Measurements from ENCODE around the gene VANGL1. TPM values are rescaled to one million over a fixed set of nuclear protein-coding genes. Genes with fewer than 3 reads are reported as not detected.

VANGL1 gene
- total RNA-seq, 1 experiment from 2014 or later: 22.7 TPM

GRCh38 chr1:115665319-115666096 is 23.7 kb downstream of the VANGL1 start:
- no peak overlapping the region for H3K27ac ChIP-seq (ENCODE audit: low read length)
- H3K4me1 ChIP-seq (ENCODE audit: control insufficient read depth, insufficient read depth, low read length): peaks cover 9% of the 10 kb centered on the region
- DNase-seq (ENCODE audit: low read depth, low spot score) (no peak), ATAC-seq (no peak)
- BruUV-seq (replicated peaks): no TSS peak
- in situ Hi-C loops (cut with HindIII; ENCODE audit: low pct_unique_long_range_greater_than_20kb, low sequenced_read_pairs): no loop called here
- H3K27me3 ChIP-seq (ENCODE audit: control insufficient read depth, insufficient read depth, low read length): no peaks in the 10 kb centered on the region
- CTCF ChIA-PET: no interaction called here
- H3K36me3 ChIP-seq (ENCODE audit: control insufficient read depth, insufficient read depth, low read length): peaks cover 3% of the 10 kb centered on the region; the same call in 1 of the 2 replicates
- H3K4me3 ChIP-seq (ENCODE audit: low read depth in 2 of 2, low read length in 2 of 2): no peak overlapping the region
- intact Hi-C loops (cut with micrococcal nuclease; ENCODE audit: unreplicated experiment): no loop called here
- H3K9me3 ChIP-seq (ENCODE audit: control insufficient read depth, insufficient read depth, low read depth, low read length): peaks cover 11% of the 10 kb centered on the region; the same call in 1 of the 2 replicates
- POLR2A ChIA-PET: no interaction called here
- TF ChIP-seq SIN3A (IDR thresholded peaks at IDR 0.05; ENCODE audit: borderline replicate concordance, insufficient read depth, low read depth, low read length): no peak
- TF ChIP-seq POLR2AphosphoS5 (IDR thresholded peaks at IDR 0.05; ENCODE audit: low read depth, low read length): no peak

- DNase-seq (ENCODE audit: low read depth, low spot score) (no peak), ATAC-seq (no peak)
- in situ Hi-C loops (cut with HindIII; ENCODE audit: low pct_unique_long_range_greater_than_20kb, low sequenced_read_pairs): no loop called here
- TF ChIP-seq REST (IDR thresholded peaks at IDR 0.05; ENCODE audit: insufficient read depth in 1 of 2, low read depth in 2 of 2, low read length in 1 of 2) (no peak), CTCF (IDR thresholded peaks at IDR 0.05) (no peak), TCF7L2 (IDR thresholded peaks at IDR 0.05; ENCODE audit: low read depth, low read length) (no peak), POLR2AphosphoS5 (IDR thresholded peaks at IDR 0.05; ENCODE audit: low read depth, low read length) (no peak), SIN3A (IDR thresholded peaks at IDR 0.05; ENCODE audit: borderline replicate concordance, insufficient read depth, low read depth, low read length) (no peak)
- Histone ChIP-seq H3K4me1 (ENCODE audit: control insufficient read depth, insufficient read depth, low read length) (peaks cover 12% of the 10 kb centered on the region), H3K4me3 (ENCODE audit: low read depth in 2 of 2, low read length in 2 of 2) (no peak overlapping the region), H3K36me3 (ENCODE audit: control insufficient read depth, insufficient read depth, low read length) (peaks cover 3% of the 10 kb centered on the region; the same call in 1 of the 2 replicates), H3K27ac (ENCODE audit: low read length) (no peak overlapping the region), H3K27me3 (ENCODE audit: control insufficient read depth, insufficient read depth, low read length) (no peaks in the 10 kb centered on the region), H3K9me3 (ENCODE audit: control insufficient read depth, insufficient read depth, low read depth, low read length) (peaks cover 11% of the 10 kb centered on the region; the same call in 1 of the 2 replicates)
- ChIA-PET POLR2A (no interaction called here), CTCF (no interaction called here)
- BruUV-seq (replicated peaks): no TSS peak
- intact Hi-C loops (cut with micrococcal nuclease; ENCODE audit: unreplicated experiment): no loop called here
Observed at GRCh38 chr1:115666206-115666605, 24.4 kb downstream of the VANGL1 start.

- no peak overlapping the region for H3K27ac ChIP-seq (ENCODE audit: low read length)
- ChIA-PET POLR2A (no interaction called here), CTCF (no interaction called here)
- in situ Hi-C loops (cut with HindIII; ENCODE audit: low pct_unique_long_range_greater_than_20kb, low sequenced_read_pairs) (no loop called here), intact Hi-C loops (cut with micrococcal nuclease; ENCODE audit: unreplicated experiment) (no loop called here)
- ATAC-seq (no peak), DNase-seq (ENCODE audit: low read depth, low spot score) (no peak)
- no TSS peak for BruUV-seq (replicated peaks)
- H3K4me3 ChIP-seq (ENCODE audit: low read depth in 2 of 2, low read length in 2 of 2): no peak overlapping the region
- H3K36me3 ChIP-seq (ENCODE audit: control insufficient read depth, insufficient read depth, low read length): peaks cover 3% of the 10 kb centered on the region; the same call in 1 of the 2 replicates
- H3K9me3 ChIP-seq (ENCODE audit: control insufficient read depth, insufficient read depth, low read depth, low read length): peaks cover 11% of the 10 kb centered on the region; the same call in 1 of the 2 replicates
- no peaks in the 10 kb centered on the region for H3K27me3 ChIP-seq (ENCODE audit: control insufficient read depth, insufficient read depth, low read length)
- peaks cover 16% of the 10 kb centered on the region for H3K4me1 ChIP-seq (ENCODE audit: control insufficient read depth, insufficient read depth, low read length)
- TF ChIP-seq TCF7L2 (IDR thresholded peaks at IDR 0.05; ENCODE audit: low read depth, low read length): no peak
- no peak for TF ChIP-seq CTCF (IDR thresholded peaks at IDR 0.05)
- no peak for TF ChIP-seq SIN3A (IDR thresholded peaks at IDR 0.05; ENCODE audit: borderline replicate concordance, insufficient read depth, low read depth, low read length)
- no peak for TF ChIP-seq POLR2AphosphoS5 (IDR thresholded peaks at IDR 0.05; ENCODE audit: low read depth, low read length)
- no peak for TF ChIP-seq REST (IDR thresholded peaks at IDR 0.05; ENCODE audit: insufficient read depth in 1 of 2, low read depth in 2 of 2, low read length in 1 of 2)
Observed at GRCh38 chr1:115666702-115667101, 24.9 kb downstream of the VANGL1 start.
